ENCODE data around the gene SH2B3. TPM values are rescaled to one million over a fixed set of nuclear protein-coding genes. Genes with fewer than 3 reads are reported as not detected.

Gene SH2B3
- total RNA-seq, 1 donor from 2014 or later = 32.3 TPM

DNA sequence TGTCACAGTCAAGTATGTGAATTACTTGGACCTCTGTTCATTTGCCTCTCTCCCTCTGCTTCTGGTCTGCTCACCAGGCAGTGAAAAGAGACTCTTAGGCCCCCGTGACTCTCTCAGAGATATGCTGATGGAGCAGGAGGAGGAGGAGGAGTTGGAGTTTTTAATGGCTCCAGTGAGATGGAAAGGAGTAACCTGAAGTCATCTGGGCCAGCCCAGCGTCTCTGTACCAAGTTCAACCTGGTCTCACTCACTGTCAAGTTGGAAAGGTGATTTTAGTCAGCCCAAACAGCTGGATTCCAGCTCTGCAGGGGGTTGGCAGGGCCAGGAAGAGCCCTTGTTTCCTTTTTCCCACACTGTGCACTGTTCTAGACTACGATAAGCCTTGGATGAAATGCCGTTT, 48.6 kb downstream of the SH2B3 start:
- no peak overlapping the region for H3K4me3 ChIP-seq (ENCODE audit: low read depth, low read length)
- TF ChIP-seq, protein P1, sequence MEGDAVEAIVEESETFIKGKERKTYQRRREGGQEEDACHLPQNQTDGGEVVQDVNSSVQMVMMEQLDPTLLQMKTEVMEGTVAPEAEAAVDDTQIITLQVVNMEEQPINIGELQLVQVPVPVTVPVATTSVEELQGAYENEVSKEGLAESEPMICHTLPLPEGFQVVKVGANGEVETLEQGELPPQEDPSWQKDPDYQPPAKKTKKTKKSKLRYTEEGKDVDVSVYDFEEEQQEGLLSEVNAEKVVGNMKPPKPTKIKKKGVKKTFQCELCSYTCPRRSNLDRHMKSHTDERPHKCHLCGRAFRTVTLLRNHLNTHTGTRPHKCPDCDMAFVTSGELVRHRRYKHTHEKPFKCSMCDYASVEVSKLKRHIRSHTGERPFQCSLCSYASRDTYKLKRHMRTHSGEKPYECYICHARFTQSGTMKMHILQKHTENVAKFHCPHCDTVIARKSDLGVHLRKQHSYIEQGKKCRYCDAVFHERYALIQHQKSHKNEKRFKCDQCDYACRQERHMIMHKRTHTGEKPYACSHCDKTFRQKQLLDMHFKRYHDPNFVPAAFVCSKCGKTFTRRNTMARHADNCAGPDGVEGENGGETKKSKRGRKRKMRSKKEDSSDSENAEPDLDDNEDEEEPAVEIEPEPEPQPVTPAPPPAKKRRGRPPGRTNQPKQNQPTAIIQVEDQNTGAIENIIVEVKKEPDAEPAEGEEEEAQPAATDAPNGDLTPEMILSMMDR (IDR thresholded peaks at IDR 0.05; ENCODE audit: insufficient read depth, low read length, poor library complexity, severe bottlenecking) = no peak
- peaks cover 2% of the 10 kb centered on the region for H3K36me3 ChIP-seq (ENCODE audit: control insufficient read depth, insufficient read depth, low read length)
- no peaks in the 10 kb centered on the region for H3K27me3 ChIP-seq (ENCODE audit: control insufficient read depth, insufficient read depth, low read length)
- no peak for DNase-seq (ENCODE audit: low read depth)

GRCh38 chr12:111454716-111455447, 49.2 kb downstream of the SH2B3 start:
- DNase-seq (ENCODE audit: low read depth) = no peak
- H3K36me3 ChIP-seq (ENCODE audit: control insufficient read depth, insufficient read depth, low read length) = peaks cover 2% of the 10 kb centered on the region
- TF ChIP-seq, protein P1 (IDR thresholded peaks at IDR 0.05; ENCODE audit: insufficient read depth, low read length, poor library complexity, severe bottlenecking) = no peak
- no peak overlapping the region for H3K4me3 ChIP-seq (ENCODE audit: low read depth, low read length)
- H3K27me3 ChIP-seq (ENCODE audit: control insufficient read depth, insufficient read depth, low read length) = no peaks in the 10 kb centered on the region

GRCh38 chr12:111455448-111456320, 50.0 kb downstream of the SH2B3 start:
- H3K27me3 ChIP-seq (ENCODE audit: control insufficient read depth, insufficient read depth, low read length) = no peaks in the 10 kb centered on the region
- peaks cover 2% of the 10 kb centered on the region for H3K36me3 ChIP-seq (ENCODE audit: control insufficient read depth, insufficient read depth, low read length)
- TF ChIP-seq, protein P1 (IDR thresholded peaks at IDR 0.05; ENCODE audit: insufficient read depth, low read length, poor library complexity, severe bottlenecking) = no peak
- no peak for DNase-seq (ENCODE audit: low read depth)
- H3K4me3 ChIP-seq (ENCODE audit: low read depth, low read length) = no peak overlapping the region

DNA sequence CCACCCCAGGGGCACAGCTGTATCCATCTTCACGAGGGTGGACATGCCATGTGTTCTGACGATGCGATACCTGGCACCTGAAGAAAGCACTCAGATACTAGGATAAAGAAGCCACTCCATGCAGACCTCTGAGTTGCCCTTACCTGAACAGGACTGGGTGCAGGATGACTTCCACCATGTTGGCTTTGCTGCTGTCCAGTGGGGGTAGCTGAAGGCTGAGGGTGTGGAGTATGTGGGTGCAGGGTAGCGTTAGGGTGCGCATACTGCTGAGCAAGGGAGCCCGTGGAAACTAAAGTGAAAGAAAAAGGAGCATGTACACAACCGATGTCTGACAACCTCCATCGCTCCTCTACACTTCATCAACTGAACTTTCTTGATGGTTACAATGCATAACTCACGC, 51.3 kb downstream of the SH2B3 start:
- Histone ChIP-seq H3K27me3 (ENCODE audit: control insufficient read depth, insufficient read depth, low read length) (no peaks in the 10 kb centered on the region), H3K4me3 (ENCODE audit: low read depth, low read length) (no peak overlapping the region), H3K36me3 (ENCODE audit: control insufficient read depth, insufficient read depth, low read length) (peaks cover 2% of the 10 kb centered on the region)
- TF ChIP-seq, protein P1 (IDR thresholded peaks at IDR 0.05; ENCODE audit: insufficient read depth, low read length, poor library complexity, severe bottlenecking) = no peak
- no peak for DNase-seq (ENCODE audit: low read depth)

DNA sequence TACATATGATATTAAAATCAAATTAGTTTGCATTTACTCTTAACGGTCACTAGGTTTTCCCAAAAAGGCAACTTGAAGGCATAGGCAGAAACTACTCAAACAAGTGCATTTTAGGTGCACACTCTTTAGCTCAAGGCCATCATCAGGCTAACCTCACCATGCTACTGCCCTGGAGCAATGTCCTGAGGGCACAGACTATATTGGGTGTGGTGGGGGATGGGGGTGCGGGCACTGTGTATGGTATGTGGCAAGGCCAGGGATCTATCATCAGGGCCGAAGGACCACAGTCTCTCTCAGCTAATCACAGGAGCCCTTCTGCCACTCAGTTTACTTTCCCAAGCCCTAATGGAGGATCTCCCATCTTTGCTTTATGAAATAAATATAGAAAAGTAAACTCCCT, 51.9 kb downstream of the SH2B3 start:
- no peak overlapping the region for H3K4me3 ChIP-seq (ENCODE audit: low read depth, low read length)
- TF ChIP-seq, protein P1 (IDR thresholded peaks at IDR 0.05; ENCODE audit: insufficient read depth, low read length, poor library complexity, severe bottlenecking) = no peak
- DNase-seq (ENCODE audit: low read depth) = no peak
- H3K36me3 ChIP-seq (ENCODE audit: control insufficient read depth, insufficient read depth, low read length) = peaks cover 2% of the 10 kb centered on the region
- H3K27me3 ChIP-seq (ENCODE audit: control insufficient read depth, insufficient read depth, low read length) = no peaks in the 10 kb centered on the region

All from kidney epithelial cell (primary cell).